ENCODE data around the gene HS3ST4. TPM values are rescaled to one million over a fixed set of nuclear protein-coding genes. Genes with fewer than 3 reads are reported as not detected.

Gene HS3ST4
- polyA plus RNA-seq, 1 donor, result 0.39 TPM

DNA sequence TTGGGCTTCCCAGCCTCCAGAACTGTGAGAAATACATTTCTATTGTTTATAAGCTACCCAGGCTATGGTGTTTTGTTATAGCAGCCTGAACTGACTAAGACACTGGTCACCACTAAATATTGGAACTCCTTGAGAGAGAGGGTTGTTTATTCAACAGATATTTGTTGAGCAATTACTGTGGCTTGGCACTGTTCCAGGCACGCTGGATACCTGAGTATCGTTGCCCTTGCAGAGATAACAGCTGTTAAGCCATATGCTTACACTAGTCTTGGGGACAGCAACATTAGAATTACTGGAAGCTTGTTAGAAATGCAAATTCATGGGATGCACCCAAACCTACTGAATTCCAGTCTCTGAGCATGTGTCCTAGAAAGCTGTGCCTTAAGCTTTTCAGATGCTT lies 230.7 kb downstream of the HS3ST4 start:
- no CpG with 5 or more reads among the region's 2 CpGs for WGBS (ENCODE audit: insufficient coverage, low lambda C conversion rate)

DNA sequence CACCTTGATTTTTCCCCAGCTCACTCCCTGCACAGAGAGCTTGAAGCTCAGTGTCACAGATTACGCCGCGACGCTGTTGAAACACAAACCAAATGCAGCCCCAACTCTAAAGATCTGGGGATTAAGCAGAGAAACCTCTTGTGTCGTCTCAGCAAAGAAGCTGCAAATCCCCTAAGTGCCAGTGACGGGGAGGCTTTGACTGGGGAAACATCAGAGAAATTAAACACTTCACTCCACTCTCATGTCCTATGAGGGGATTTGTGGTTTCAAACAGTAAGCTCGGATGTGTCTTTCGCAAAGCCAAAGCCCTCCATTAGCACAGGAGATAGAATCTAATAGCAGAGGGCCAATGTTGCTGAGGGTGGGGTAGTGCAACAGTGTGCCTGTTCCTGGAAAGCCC lies 233.7 kb downstream of the HS3ST4 start:
- Histone ChIP-seq H3K27me3 (ENCODE audit: control insufficient read depth, insufficient read depth, low read length) (no peaks in the 10 kb centered on the region), H3K4me1 (ENCODE audit: control insufficient read depth, insufficient read depth, low read length) (no peaks in the 10 kb centered on the region), H3K27ac (ENCODE audit: low read length) (no peak overlapping the region), H3K9me3 (ENCODE audit: control insufficient read depth, low read depth, low read length) (no peaks in the 10 kb centered on the region), H3K36me3 (ENCODE audit: control insufficient read depth, insufficient read depth, low read length) (no peaks in the 10 kb centered on the region), H3K4me3 (ENCODE audit: low read length) (no peak overlapping the region)
- DNase-seq, result no peak
- WGBS (ENCODE audit: insufficient coverage, low lambda C conversion rate), result 37% methylated on average over 2 of the region's 8 CpGs

More for the DNA sequence above, 230.7 kb downstream of the HS3ST4 start:
- Histone ChIP-seq H3K27me3 (ENCODE audit: control insufficient read depth, insufficient read depth, low read length) (no peaks in the 10 kb centered on the region), H3K27ac (ENCODE audit: low read length) (no peak overlapping the region), H3K36me3 (ENCODE audit: control insufficient read depth, insufficient read depth, low read length) (no peaks in the 10 kb centered on the region), H3K4me3 (ENCODE audit: low read length) (no peak overlapping the region), H3K4me1 (ENCODE audit: control insufficient read depth, insufficient read depth, low read length) (no peaks in the 10 kb centered on the region), H3K9me3 (ENCODE audit: control insufficient read depth, low read depth, low read length) (no peaks in the 10 kb centered on the region)
- no peak for DNase-seq

- no peak overlapping the region for H3K4me3 ChIP-seq (ENCODE audit: low read length)
- H3K9me3 ChIP-seq (ENCODE audit: control insufficient read depth, low read depth, low read length), result no peaks in the 10 kb centered on the region
- H3K27ac ChIP-seq (ENCODE audit: low read length), result no peak overlapping the region
- no peaks in the 10 kb centered on the region for H3K27me3 ChIP-seq (ENCODE audit: control insufficient read depth, insufficient read depth, low read length)
- H3K36me3 ChIP-seq (ENCODE audit: control insufficient read depth, insufficient read depth, low read length), result no peaks in the 10 kb centered on the region
- no peaks in the 10 kb centered on the region for H3K4me1 ChIP-seq (ENCODE audit: control insufficient read depth, insufficient read depth, low read length)
- DNase-seq, result no peak
- no CpG with 5 or more reads among the region's 4 CpGs for WGBS (ENCODE audit: insufficient coverage, low lambda C conversion rate)
Measured at GRCh38 chr16:25931473-25932035, 239.8 kb downstream of the HS3ST4 start.

DNA sequence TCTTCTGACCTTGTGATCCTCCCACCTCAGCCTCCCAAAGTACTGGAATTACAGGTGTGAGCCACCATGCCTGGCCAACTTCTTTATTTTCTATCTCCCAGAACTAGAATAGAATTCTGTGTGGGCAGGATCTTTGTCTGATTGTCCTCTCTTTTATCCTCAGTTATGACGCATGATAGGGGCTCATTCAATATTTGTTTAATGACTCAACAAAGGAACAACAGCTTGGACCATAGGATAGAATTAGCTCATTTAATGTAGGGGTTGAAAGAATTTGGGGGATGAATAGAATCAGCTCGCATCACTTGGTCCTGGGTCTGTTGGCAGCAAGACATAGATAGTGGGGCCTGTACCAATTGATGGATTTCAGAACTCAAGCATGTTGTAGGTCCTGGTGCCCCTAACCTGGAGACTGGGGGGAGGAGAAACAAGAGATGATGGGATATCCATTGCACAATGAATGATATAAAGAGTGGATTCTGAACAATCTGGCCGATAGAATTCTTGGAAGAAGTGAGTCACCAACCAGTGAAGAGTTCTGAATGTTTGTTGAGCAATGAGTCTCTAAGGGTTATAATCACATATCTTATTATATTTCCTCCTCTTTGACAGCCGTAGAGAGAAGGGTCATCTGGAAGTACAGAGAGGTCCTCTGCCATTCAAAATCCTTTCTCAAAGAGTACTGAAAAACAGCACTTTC lies 250.2 kb downstream of the HS3ST4 start:
- H3K4me1 ChIP-seq (ENCODE audit: control insufficient read depth, insufficient read depth, low read length), result no peaks in the 10 kb centered on the region
- no peaks in the 10 kb centered on the region for H3K36me3 ChIP-seq (ENCODE audit: control insufficient read depth, insufficient read depth, low read length)
- H3K4me3 ChIP-seq (ENCODE audit: low read length), result no peak overlapping the region
- no peak for DNase-seq
- no peaks in the 10 kb centered on the region for H3K9me3 ChIP-seq (ENCODE audit: control insufficient read depth, low read depth, low read length)
- H3K27ac ChIP-seq (ENCODE audit: low read length), result no peak overlapping the region
- 77% methylated on average over 3 of the region's 4 CpGs for WGBS (ENCODE audit: insufficient coverage, low lambda C conversion rate)
- H3K27me3 ChIP-seq (ENCODE audit: control insufficient read depth, insufficient read depth, low read length), result no peaks in the 10 kb centered on the region

DNA sequence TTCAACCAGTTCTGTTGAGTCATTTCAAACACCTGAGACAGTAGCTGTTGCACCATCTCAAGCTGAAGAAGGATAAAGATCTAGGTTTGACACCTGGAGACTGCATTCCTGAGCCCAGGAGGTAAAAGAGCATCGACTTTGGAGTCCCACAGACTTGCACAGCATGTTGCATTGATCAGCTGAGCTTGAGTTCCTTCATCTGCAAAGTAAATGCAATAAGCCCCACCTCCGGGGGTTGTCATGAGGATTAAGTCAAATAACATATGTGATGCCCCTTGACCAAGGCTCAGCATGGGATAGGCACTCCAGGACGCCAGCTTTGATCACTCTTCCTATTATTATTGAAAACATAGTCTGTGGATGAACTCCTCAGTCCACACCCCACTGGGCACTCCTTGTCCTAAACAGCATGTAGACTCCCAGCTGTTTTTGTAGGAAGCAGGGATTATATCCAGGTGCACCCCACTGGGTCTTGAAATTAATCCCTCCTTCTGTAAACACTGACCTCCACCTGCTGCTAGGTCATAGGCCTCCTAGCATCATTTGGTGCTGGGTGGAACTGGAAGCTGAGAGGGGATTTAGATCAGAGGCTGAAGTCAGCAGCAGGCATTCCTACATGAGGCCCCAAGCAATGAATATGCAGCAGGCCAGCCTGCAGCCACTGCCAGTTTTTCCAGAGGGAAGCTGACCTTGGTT lies 259.0 kb downstream of the HS3ST4 start:
- DNase-seq, result no peak
- WGBS (ENCODE audit: insufficient coverage, low lambda C conversion rate), result no CpG with 5 or more reads among the region's 3 CpGs
- Histone ChIP-seq H3K36me3 (ENCODE audit: control insufficient read depth, insufficient read depth, low read length) (no peaks in the 10 kb centered on the region), H3K4me1 (ENCODE audit: control insufficient read depth, insufficient read depth, low read length) (no peaks in the 10 kb centered on the region), H3K9me3 (ENCODE audit: control insufficient read depth, low read depth, low read length) (no peaks in the 10 kb centered on the region), H3K4me3 (ENCODE audit: low read length) (no peak overlapping the region), H3K27me3 (ENCODE audit: control insufficient read depth, insufficient read depth, low read length) (no peaks in the 10 kb centered on the region), H3K27ac (ENCODE audit: low read length) (no peak overlapping the region)

- H3K27me3 ChIP-seq (ENCODE audit: control insufficient read depth, insufficient read depth, low read length), result no peaks in the 10 kb centered on the region
- H3K4me1 ChIP-seq (ENCODE audit: control insufficient read depth, insufficient read depth, low read length), result no peaks in the 10 kb centered on the region
- no peaks in the 10 kb centered on the region for H3K36me3 ChIP-seq (ENCODE audit: control insufficient read depth, insufficient read depth, low read length)
- no peak overlapping the region for H3K4me3 ChIP-seq (ENCODE audit: low read length)
- WGBS (ENCODE audit: insufficient coverage, low lambda C conversion rate), result no CpG with 5 or more reads among the region's 1 CpG
- H3K9me3 ChIP-seq (ENCODE audit: control insufficient read depth, low read depth, low read length), result no peaks in the 10 kb centered on the region
- no peak for DNase-seq
- H3K27ac ChIP-seq (ENCODE audit: low read length), result no peak overlapping the region
Measured at GRCh38 chr16:25951999-25952398, 260.2 kb downstream of the HS3ST4 start.

GRCh38 chr16:25952983-25953382 lies 261.2 kb downstream of the HS3ST4 start:
- H3K4me3 ChIP-seq (ENCODE audit: low read length), result no peak overlapping the region
- no CpG with 5 or more reads among the region's 3 CpGs for WGBS (ENCODE audit: insufficient coverage, low lambda C conversion rate)
- H3K36me3 ChIP-seq (ENCODE audit: control insufficient read depth, insufficient read depth, low read length), result no peaks in the 10 kb centered on the region
- H3K27ac ChIP-seq (ENCODE audit: low read length), result no peak overlapping the region
- H3K9me3 ChIP-seq (ENCODE audit: control insufficient read depth, low read depth, low read length), result no peaks in the 10 kb centered on the region
- DNase-seq, result no peak
- H3K4me1 ChIP-seq (ENCODE audit: control insufficient read depth, insufficient read depth, low read length), result no peaks in the 10 kb centered on the region
- H3K27me3 ChIP-seq (ENCODE audit: control insufficient read depth, insufficient read depth, low read length), result no peaks in the 10 kb centered on the region

DNA sequence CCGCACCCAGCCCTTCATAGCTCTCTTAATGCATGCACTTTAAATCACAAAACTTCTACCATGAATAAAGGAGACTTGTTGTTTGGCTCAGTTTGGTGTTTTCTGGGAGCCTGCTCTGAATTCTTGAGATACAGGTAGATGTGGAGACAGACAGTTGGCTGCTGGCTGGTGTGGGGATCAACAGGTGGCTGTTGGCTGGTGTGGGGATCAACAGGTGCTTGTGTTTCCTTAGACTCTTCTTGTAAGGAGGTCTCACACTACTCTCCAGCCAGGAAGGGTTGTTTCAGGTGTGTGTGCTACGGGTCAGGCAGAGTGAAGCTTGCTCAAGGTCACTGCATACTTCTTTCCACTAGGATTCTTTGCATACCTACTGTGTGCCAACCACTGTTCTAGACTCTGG lies 265.9 kb downstream of the HS3ST4 start:
- WGBS (ENCODE audit: insufficient coverage, low lambda C conversion rate), result no CpG with 5 or more reads among the region's 2 CpGs
- H3K4me3 ChIP-seq (ENCODE audit: low read length), result no peak overlapping the region
- H3K4me1 ChIP-seq (ENCODE audit: control insufficient read depth, insufficient read depth, low read length), result peaks cover 6% of the 10 kb centered on the region
- no peaks in the 10 kb centered on the region for H3K27me3 ChIP-seq (ENCODE audit: control insufficient read depth, insufficient read depth, low read length)
- H3K36me3 ChIP-seq (ENCODE audit: control insufficient read depth, insufficient read depth, low read length), result no peaks in the 10 kb centered on the region
- no peaks in the 10 kb centered on the region for H3K9me3 ChIP-seq (ENCODE audit: control insufficient read depth, low read depth, low read length)
- DNase-seq, result no peak
- no peak overlapping the region for H3K27ac ChIP-seq (ENCODE audit: low read length)

DNA sequence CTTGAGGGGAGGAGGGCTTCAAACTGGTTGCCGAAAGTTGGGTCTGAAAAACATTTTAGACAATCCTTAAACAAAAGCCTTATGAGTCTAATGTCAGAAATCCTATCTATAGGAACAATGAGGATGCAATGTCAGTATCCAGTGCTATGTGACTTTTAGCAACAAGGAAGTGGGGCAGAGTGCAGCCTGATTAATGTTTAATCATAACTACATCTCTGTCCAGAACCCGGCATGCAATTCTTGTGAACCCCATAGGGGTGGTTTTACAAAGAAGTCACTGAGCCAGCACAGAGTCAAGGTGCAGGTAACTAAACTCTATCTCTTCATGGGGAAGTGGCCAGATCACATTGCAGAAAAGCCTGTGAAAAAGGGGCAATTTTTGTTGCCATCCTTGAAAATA lies 267.5 kb downstream of the HS3ST4 start:
- no peaks in the 10 kb centered on the region for H3K27me3 ChIP-seq (ENCODE audit: control insufficient read depth, insufficient read depth, low read length)
- H3K36me3 ChIP-seq (ENCODE audit: control insufficient read depth, insufficient read depth, low read length), result no peaks in the 10 kb centered on the region
- peaks cover 6% of the 10 kb centered on the region for H3K4me1 ChIP-seq (ENCODE audit: control insufficient read depth, insufficient read depth, low read length)
- H3K9me3 ChIP-seq (ENCODE audit: control insufficient read depth, low read depth, low read length), result no peaks in the 10 kb centered on the region
- H3K27ac ChIP-seq (ENCODE audit: low read length), result peak overlapping the region; percentile 68
- WGBS (ENCODE audit: insufficient coverage, low lambda C conversion rate), result 80% methylated on average over 1 of the region's 2 CpGs
- peak; percentile 60 to 79 for DNase-seq
- no peak overlapping the region for H3K4me3 ChIP-seq (ENCODE audit: low read length)

DNA sequence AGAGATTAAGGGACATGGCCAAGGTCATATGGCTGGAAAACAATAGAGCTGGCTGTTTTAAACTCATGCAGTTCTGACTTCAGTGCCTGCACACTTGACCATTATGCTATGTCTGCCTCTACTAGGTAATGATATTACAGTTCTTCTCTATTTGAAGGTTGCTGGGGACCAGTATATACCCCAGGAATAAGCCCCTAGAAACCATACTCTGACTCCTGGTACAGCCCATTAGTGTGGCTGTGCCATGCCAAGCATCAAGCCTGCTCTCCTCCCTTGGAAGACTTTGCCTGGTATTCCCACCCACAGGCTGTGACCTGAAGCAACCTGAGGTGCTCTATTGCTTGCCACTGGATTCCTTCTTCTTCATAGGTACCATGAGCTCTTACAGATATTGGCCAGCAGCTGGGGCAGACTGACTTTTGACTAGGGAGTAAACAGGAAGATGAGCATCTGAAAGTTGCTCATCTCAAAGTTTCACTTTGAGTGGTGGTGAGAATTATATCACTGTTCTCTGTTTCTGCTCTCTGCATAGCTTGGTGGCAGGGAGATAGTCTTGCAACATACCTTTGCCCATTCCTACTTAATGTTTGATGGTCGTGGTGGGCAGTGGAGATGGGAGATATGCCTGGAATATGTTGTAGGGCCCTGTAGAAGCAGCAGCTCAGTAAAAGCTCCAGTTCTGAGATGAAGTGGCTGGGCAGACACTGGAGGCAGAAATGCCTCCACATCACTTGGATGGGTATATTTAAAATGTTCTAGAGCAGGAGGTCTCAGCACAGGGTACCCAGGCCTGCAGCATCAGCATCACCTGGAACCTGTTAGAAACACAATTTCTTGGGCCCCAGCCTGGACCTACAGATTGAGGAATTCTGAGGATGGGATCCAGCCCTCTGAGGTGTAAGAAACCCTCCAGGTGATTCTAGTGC lies 274.7 kb downstream of the HS3ST4 start:
- H3K4me3 ChIP-seq (ENCODE audit: low read length), result no peak overlapping the region
- no peaks in the 10 kb centered on the region for H3K36me3 ChIP-seq (ENCODE audit: control insufficient read depth, insufficient read depth, low read length)
- DNase-seq, result no peak
- no peaks in the 10 kb centered on the region for H3K9me3 ChIP-seq (ENCODE audit: control insufficient read depth, low read depth, low read length)
- no peaks in the 10 kb centered on the region for H3K27me3 ChIP-seq (ENCODE audit: control insufficient read depth, insufficient read depth, low read length)
- no CpG with 5 or more reads among the region's 1 CpG for WGBS (ENCODE audit: insufficient coverage, low lambda C conversion rate)
- H3K4me1 ChIP-seq (ENCODE audit: control insufficient read depth, insufficient read depth, low read length), result no peaks in the 10 kb centered on the region
- H3K27ac ChIP-seq (ENCODE audit: low read length), result no peak overlapping the region
